Breast epithelium (tissue), 3 donors: ENCODE results near the gene SCLY.

Source experiments
- POLR2A ChIP-seq: fragments of 450-650 bp; IDR thresholded peaks from one replicate; pipeline ENCODE4 v1.6.1; 2016; ENCODE audit warnings: antibody characterized with exemption, mild to moderate bottlenecking, moderate library complexity
- TF ChIP-seq, protein P1 (sequence below), 3 donors: fragments of 450-650 bp; IDR thresholded peaks; one replicate each; pipeline ENCODE4 v1.5.1; 2016 to 2017; ENCODE audit warnings: antibody characterized with exemption in 3 of 3, mild to moderate bottlenecking in 3 of 3, moderate library complexity in 3 of 3

DNA sequence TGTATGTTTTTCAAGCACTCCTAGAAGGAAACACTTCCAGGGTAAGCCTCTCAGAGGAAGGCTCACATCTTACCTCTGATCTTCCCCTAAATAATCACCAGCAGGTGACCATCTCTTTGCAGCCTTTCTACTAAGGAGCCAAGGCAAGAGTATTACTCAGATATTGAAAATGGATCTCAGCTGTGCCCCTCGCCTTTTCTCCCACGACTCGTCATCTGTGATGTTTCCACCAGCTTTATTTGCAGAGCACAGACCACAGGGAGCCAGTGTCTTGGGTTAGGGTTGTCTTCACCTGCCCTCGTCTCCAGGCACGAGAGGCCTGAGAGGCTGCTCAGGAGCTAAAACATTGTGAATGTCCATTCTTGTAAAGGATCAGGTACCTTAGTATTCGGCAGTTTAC lies 16.9 kb upstream of the SCLY start:
- TF ChIP-seq, protein P1, sequence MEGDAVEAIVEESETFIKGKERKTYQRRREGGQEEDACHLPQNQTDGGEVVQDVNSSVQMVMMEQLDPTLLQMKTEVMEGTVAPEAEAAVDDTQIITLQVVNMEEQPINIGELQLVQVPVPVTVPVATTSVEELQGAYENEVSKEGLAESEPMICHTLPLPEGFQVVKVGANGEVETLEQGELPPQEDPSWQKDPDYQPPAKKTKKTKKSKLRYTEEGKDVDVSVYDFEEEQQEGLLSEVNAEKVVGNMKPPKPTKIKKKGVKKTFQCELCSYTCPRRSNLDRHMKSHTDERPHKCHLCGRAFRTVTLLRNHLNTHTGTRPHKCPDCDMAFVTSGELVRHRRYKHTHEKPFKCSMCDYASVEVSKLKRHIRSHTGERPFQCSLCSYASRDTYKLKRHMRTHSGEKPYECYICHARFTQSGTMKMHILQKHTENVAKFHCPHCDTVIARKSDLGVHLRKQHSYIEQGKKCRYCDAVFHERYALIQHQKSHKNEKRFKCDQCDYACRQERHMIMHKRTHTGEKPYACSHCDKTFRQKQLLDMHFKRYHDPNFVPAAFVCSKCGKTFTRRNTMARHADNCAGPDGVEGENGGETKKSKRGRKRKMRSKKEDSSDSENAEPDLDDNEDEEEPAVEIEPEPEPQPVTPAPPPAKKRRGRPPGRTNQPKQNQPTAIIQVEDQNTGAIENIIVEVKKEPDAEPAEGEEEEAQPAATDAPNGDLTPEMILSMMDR (IDR thresholded peaks at IDR 0.05): no peak
- no peak for TF ChIP-seq POLR2A
